Prostate gland (tissue), 2 donors: ENCODE data around the gene SLC6A7. TPM values are rescaled to one million over a fixed set of nuclear protein-coding genes. Genes with fewer than 3 reads are reported as not detected.

Experiments
- DNase-seq: peaks from one replicate; pipeline ENCODE4 v3.0.0-alpha.2; 2019; ENCODE audit warnings: low spot score
- H3K27ac ChIP-seq, 2 donors: fragments of 200-600 bp; sonication (generic); 2 replicates each; pipeline ENCODE4 v1.5.1; 2017 to 2019
- H3K27me3 ChIP-seq: fragments of 200-600 bp; sonication (generic); replicated peaks from 2 replicates; pipeline ENCODE4 v1.5.1; 2019; ENCODE audit not compliant: insufficient read depth
- H3K36me3 ChIP-seq, 2 donors: fragments of 200-600 bp; sonication (generic); 1 replicate in 1 of 2; 2 replicates in 1 of 2; pipeline versions ENCODE4 v1.5.1 to v1.8.1; 2017 to 2019
- H3K4me1 ChIP-seq: fragments of 200-600 bp; sonication (generic); replicated peaks from 2 replicates; pipeline ENCODE4 v1.5.1; 2019
- H3K4me3 ChIP-seq, 2 donors: fragments of 200-600 bp; sonication (generic); 2 replicates each; pipeline ENCODE4 v1.5.1; 2017 to 2019
- H3K9me3 ChIP-seq: fragments of 200-600 bp; sonication (generic); 2 replicates; pipeline ENCODE4 v1.5.1; 2017
- CTCF ChIP-seq, 4 experiments: fragments of 200-600 bp in 2 of 4; fragments of 450-650 bp in 2 of 4; sonication (generic) in 2 of 4; IDR thresholded peaks; 1 replicate in 3 of 4; 2 replicates in 1 of 4; pipeline ENCODE4 v1.5.1; 2016 to 2019; ENCODE audit warnings: antibody characterized with exemption in 4 of 4, mild to moderate bottlenecking in 2 of 4, moderate library complexity in 2 of 4
- POLR2A ChIP-seq: fragments of 450-650 bp; IDR thresholded peaks from one replicate; pipeline ENCODE4 v1.6.1; 2016; ENCODE audit warnings: antibody characterized with exemption, mild to moderate bottlenecking
- POLR2AphosphoS5 ChIP-seq: sonication (generic); formaldehyde crosslinking; IDR thresholded peaks from one replicate; pipeline ENCODE4 v1.6.1; 2017; ENCODE audit warnings: antibody characterized with exemption
- WGBS: methylation state at CpG from one replicate; pipeline ENCODE4 v1.1.5; 2018; 5-methylcytosine and 5-hydroxymethylcytosine counted together
- intact Hi-C: fragments of 100-400 bp; cut with DNase I; formaldehyde crosslinking; loops from one replicate; pipeline ENCODE4 v1.14.2; 2022
- total RNA-seq, 2 donors: library from RNA; depleted of rRNA; stranded (reverse); fragments of >200 nt; gene quantifications; one replicate each; pipeline ENCODE4 v1.1.0, GENCODE V29; 2016

SLC6A7 gene
- total RNA-seq, 2 donors from 2014 or later: not detected

DNA sequence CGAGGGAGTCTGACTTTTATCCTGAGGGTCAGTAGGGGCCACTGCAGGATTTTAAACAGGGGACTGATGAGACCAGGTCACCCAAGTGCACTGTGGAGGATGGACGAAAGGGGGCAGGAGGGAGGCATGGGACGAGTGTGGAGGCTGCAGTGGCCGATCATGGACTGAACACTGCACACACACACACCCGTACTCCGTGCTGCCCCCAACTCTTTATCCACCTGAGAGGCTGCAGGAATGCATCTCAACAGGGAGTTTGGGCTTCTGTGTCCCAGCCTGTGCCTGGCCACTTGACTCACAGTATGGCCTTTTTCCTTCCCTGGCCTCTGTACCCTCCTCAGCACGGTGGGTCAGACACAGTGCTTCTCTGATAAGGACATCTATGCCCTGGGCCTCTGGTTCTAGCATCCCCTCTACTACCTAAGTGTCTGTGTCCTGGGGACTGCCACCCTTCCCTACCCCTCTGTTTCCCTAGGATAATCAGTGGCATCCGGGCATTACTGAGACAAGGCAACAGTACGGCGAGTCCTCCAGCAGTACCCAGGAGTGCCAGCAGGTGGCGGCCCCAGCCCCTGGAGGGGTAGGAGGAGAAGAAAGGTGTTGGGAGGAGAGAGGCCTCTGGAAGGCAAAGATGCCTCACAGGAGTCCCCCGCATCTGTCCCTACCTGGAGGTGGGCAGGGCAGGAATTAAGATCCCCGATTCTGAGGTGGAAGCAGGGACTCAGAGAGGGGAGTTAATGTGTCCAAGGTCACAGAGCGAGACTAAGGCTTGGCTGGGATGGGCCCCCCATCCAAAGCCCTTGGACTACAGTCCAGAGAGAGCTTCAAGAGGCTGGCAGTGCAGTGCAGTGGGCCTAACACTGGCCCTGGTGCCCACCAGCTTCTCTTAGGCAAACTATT, 28.4 kb upstream of the SLC6A7 start:
- Histone ChIP-seq H3K4me1 (peaks cover 3% of the 10 kb centered on the region), H3K4me3 (no peak overlapping the region), H3K27me3 (no peaks in the 10 kb centered on the region), H3K9me3 (no peaks in the 10 kb centered on the region), H3K27ac (peak overlapping the region in 1 of 2 donors; percentile 42), H3K36me3 (no peaks in the 10 kb centered on the region)
- TF ChIP-seq CTCF (IDR thresholded peaks at IDR 0.05) (peak; percentile 55 to 91 (median 88)), POLR2AphosphoS5 (no peak)
- peak; percentile 52 for DNase-seq
- intact Hi-C loops: loop anchor here (1.0 to 5.0 kb wide), 2 partner anchors 57 to 191 kb away; no protein-coding TSS in a partner anchor
- WGBS: 54% methylated on average over 14 of the region's 14 CpGs

- no peaks in the 10 kb centered on the region for H3K36me3 ChIP-seq
- 72% methylated on average over 3 of the region's 3 CpGs for WGBS
- peaks cover 6% of the 10 kb centered on the region for H3K27me3 ChIP-seq
- no peak for TF ChIP-seq CTCF (IDR thresholded peaks at IDR 0.05)
- TF ChIP-seq POLR2A: no peak
- no peak for TF ChIP-seq POLR2AphosphoS5
- no peak overlapping the region for H3K4me3 ChIP-seq
- intact Hi-C loops: loop anchor here (5.0 kb wide), 1 partner anchor 190 kb away; no protein-coding TSS in a partner anchor
- no peaks in the 10 kb centered on the region for H3K9me3 ChIP-seq
- DNase-seq: no peak
- peak overlapping the region in 1 of 2 donors; percentile 42 for H3K27ac ChIP-seq
- peaks cover 3% of the 10 kb centered on the region for H3K4me1 ChIP-seq
Observed at GRCh38 chr5:150162142-150162513, 27.7 kb upstream of the SLC6A7 start.

GRCh38 chr5:150163035-150163434, 26.8 kb upstream of the SLC6A7 start:
- DNase-seq: no peak
- TF ChIP-seq POLR2AphosphoS5: no peak
- TF ChIP-seq CTCF (IDR thresholded peaks at IDR 0.05): no peak
- TF ChIP-seq POLR2A: no peak
- Histone ChIP-seq H3K4me3 (no peak overlapping the region), H3K27me3 (peaks cover 8% of the 10 kb centered on the region), H3K9me3 (no peaks in the 10 kb centered on the region), H3K36me3 (no peaks in the 10 kb centered on the region), H3K27ac (no peak overlapping the region), H3K4me1 (peaks cover 3% of the 10 kb centered on the region)
- intact Hi-C loops: loop anchor here (5.0 kb wide), 1 partner anchor 189 kb away; no protein-coding TSS in a partner anchor
- WGBS: 78% methylated on average over 3 of the region's 3 CpGs

- intact Hi-C loops: loop anchor here (5.0 kb wide), 1 partner anchor 189 kb away; no protein-coding TSS in a partner anchor
- peaks cover 3% of the 10 kb centered on the region for H3K4me1 ChIP-seq
Observed at GRCh38 chr5:150163547-150164059, 26.3 kb upstream of the SLC6A7 start.

More at GRCh38 chr5:150163547-150164059, 26.3 kb upstream of the SLC6A7 start:
- Histone ChIP-seq H3K36me3 (no peaks in the 10 kb centered on the region), H3K4me3 (no peak overlapping the region), H3K9me3 (no peaks in the 10 kb centered on the region), H3K27me3 (peaks cover 8% of the 10 kb centered on the region), H3K27ac (no peak overlapping the region)
- DNase-seq: no peak
- WGBS: 75% methylated on average over 13 of the region's 13 CpGs
- no peak for TF ChIP-seq CTCF (IDR thresholded peaks at IDR 0.05)
- TF ChIP-seq POLR2AphosphoS5: no peak
- no peak for TF ChIP-seq POLR2A
